22Rv1 (cell line): ENCODE data around the gene COL24A1.

ENCODE experiments used
- CTCF ChIP-seq: fragments of 450-650 bp; IDR thresholded peaks from 2 replicates; pipeline ENCODE4 v1.5.1; 2017; ENCODE audit warnings: mild to moderate bottlenecking
- ZFX ChIP-seq: fragments of 450-650 bp; IDR thresholded peaks from 2 replicates; pipeline ENCODE4 v1.6.1; 2017; ENCODE audit warnings: antibody characterized with exemption, borderline replicate concordance

DNA sequence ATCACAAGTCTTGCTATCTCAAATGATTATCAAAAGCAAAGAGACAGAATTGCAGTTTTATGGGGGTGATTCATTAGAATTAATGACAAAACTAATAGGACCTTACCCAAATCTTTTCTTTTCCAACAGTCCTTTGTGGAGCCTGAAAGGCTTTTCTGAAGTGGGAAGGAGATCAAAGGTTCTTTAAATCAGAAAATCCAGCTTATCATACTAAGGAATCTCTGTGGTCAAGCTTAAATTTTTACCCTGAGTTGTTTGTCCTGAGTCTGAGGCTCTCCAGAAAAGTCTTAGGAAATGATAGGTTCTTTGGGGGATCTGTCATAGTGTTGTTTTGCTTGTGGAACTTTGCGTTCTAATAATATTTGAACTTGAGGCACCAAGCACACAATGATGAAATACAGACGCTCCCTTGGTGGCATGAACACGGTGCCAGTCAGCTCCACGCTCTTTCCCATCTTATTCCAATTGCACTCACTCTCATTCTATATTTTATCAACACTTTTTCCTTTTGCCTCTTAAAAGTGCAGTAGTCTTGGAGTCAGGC is 38.0 kb upstream of the COL24A1 start:
- TF ChIP-seq CTCF (no peak), ZFX (no peak)
